Activated CD4-positive, alpha-beta memory T cell treated with anti-CD3 and anti-CD28 coated beads for 36 hours (primary cell): ENCODE measurements around the gene CERKL. TPM values are rescaled to one million over a fixed set of nuclear protein-coding genes. Genes with fewer than 3 reads are reported as not detected.

Source experiments
- CTCF ChIA-PET: fragments of 350-600 bp; sonication (Branson Sonifier 250); formaldehyde crosslinking; loops from one replicate; lab custom pipeline; 2021; ENCODE audit warnings: antibody characterized with exemption, inconsistent platforms; lab: Charles Lee
- POLR2A ChIA-PET: fragments of 350-600 bp; sonication (Branson Sonifier 250); formaldehyde crosslinking; loops from one replicate; lab custom pipeline; 2021; ENCODE audit warnings: antibody characterized with exemption; lab: Charles Lee
- DNase-seq: peaks from one replicate; pipeline ENCODE4 v3.0.0-alpha.2; 2020
- H3K27ac Mint-ChIP-seq: one replicate; pipeline ENCODE4 v1.8.0; 2021; ENCODE audit warnings: mixed read lengths
- H3K27me3 Mint-ChIP-seq: one replicate; pipeline ENCODE4 v1.8.0; 2021; ENCODE audit warnings: mixed read lengths
- H3K36me3 Mint-ChIP-seq: one replicate; pipeline ENCODE4 v1.8.0; 2021; ENCODE audit warnings: mixed read lengths
- H3K4me1 Mint-ChIP-seq: one replicate; pipeline ENCODE4 v1.8.0; 2021; ENCODE audit warnings: low read depth, mixed read lengths
- H3K4me3 Mint-ChIP-seq: one replicate; pipeline ENCODE4 v1.8.0; 2021; ENCODE audit warnings: mild to moderate bottlenecking, mixed read lengths
- H3K9me3 Mint-ChIP-seq: one replicate; pipeline ENCODE4 v1.8.0; 2021; ENCODE audit warnings: mixed read lengths
- intact Hi-C: fragments of 100-400 bp; cut with micrococcal nuclease; formaldehyde crosslinking; loops from one replicate; pipeline ENCODE4 v1.15.1; 2023
- total RNA-seq, 2 experiments: library from RNA; stranded (reverse); gene quantifications; one replicate each; pipeline ENCODE4 v1.2.3, GENCODE V29; 2021

Gene CERKL
- total RNA-seq, 2 experiments from 2014 or later, result not detected

- Mint-ChIP-seq H3K27ac (no peak overlapping the region), H3K9me3 (peaks cover 4% of the 10 kb centered on the region), H3K36me3 (peaks cover 5% of the 10 kb centered on the region), H3K4me1 (peaks cover 38% of the 10 kb centered on the region), H3K27me3 (peaks cover 84% of the 10 kb centered on the region), H3K4me3 (peak overlapping the region; percentile 56)
- ChIA-PET CTCF (no interaction called here), POLR2A (no interaction called here)
- intact Hi-C loops, result loop anchor here (10.0 kb wide), 1 partner anchor 438 kb away; no protein-coding TSS in a partner anchor
- no peak for DNase-seq
Observed at GRCh38 chr2:181682795-181683517, 26.1 kb upstream of the CERKL start.

DNA sequence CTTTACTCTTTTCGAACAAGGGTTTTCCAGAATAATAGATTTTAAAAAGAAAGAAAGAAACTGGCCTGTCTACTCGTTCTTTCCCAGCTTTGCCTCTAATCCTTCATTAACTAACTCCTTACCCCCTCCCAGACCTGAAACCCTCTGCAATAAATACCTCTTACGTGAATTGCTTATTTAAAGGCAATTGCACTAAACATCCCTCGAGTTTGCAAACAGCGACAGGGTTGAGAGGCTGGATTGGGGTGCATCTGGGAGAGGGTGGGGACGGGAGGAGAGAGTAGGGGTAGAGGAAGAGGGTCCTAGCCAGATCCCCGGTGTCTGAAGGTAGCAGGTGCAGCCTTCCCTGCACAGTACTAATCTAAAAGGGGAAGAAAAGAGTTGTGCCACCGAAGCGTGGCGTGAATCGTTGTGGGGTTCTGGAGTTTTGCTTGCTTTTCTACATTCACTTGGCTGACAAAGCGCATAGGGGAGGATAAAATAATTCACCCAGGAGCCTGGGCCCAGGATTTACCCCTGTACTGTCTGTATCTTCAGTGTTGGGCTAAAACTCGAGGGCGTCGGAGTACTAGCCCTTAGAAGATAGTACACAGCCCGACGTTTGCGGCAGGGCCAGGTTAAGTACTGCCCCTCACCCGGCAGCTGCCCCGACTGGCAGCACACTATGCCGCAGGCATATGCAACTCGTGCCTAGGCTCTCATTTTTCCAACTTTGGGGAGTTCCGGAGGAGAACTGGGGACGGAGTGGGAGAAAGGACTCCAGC, 25.3 kb upstream of the CERKL start:
- Mint-ChIP-seq H3K36me3 (peaks cover 6% of the 10 kb centered on the region), H3K9me3 (peaks cover 4% of the 10 kb centered on the region), H3K27me3 (peaks cover 83% of the 10 kb centered on the region), H3K27ac (no peak overlapping the region), H3K4me1 (peaks cover 38% of the 10 kb centered on the region), H3K4me3 (no peak overlapping the region)
- ChIA-PET CTCF (no interaction called here), POLR2A (no interaction called here)
- intact Hi-C loops, result loop anchor here (10.0 kb wide), 1 partner anchor 437 kb away; no protein-coding TSS in a partner anchor
- DNase-seq, result no peak

DNA sequence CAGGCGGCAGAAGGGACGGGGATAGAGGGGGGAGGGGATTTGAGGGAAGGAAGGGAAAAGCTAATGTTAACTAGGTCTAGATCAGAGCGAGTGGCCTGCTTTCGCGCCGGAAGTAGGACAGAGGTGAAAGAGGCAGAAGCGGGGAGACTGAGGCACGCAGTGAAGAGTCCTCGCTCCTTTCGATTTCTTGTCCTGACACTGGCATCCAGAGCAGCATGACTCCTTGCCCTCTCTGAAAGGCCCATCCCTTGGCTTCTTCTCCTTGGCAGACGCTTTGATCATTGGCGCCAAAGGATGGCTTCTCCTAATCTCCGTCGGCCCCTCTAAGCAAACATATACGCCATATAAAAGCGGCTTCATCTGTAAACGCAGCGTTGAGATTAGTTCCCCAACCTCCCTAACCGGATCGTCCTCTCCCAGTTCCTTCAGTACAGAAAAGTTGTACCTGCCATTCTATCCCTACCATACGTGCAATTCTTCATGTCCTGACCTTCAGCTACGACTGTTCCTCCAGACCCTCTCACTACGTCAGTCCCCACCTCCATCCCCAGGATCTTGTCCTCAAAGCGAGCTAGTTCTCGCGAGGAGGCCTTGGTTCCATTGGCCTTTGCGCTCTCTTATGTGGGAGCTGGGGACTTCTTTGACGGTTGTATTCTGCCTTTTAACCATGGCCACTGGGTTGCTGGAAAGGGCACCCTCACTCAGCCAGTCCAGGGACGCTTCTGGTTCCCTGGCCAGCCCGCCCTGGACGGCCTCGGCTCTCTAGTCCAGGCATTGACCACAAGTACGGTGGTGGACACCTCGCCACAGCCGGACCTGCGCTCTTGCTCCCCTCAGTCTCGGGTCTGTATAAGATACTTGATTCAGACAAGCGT, 24.3 kb upstream of the CERKL start:
- Mint-ChIP-seq H3K4me3 (peak overlapping the region; percentile 49), H3K36me3 (peaks cover 6% of the 10 kb centered on the region), H3K27me3 (peaks cover 75% of the 10 kb centered on the region), H3K27ac (no peak overlapping the region), H3K4me1 (peaks cover 38% of the 10 kb centered on the region), H3K9me3 (peaks cover 4% of the 10 kb centered on the region)
- ChIA-PET POLR2A (no interaction called here), CTCF (no interaction called here)
- intact Hi-C loops, result loop anchor here (10.0 kb wide), 1 partner anchor 436 kb away; no protein-coding TSS in a partner anchor
- DNase-seq, result no peak

DNA sequence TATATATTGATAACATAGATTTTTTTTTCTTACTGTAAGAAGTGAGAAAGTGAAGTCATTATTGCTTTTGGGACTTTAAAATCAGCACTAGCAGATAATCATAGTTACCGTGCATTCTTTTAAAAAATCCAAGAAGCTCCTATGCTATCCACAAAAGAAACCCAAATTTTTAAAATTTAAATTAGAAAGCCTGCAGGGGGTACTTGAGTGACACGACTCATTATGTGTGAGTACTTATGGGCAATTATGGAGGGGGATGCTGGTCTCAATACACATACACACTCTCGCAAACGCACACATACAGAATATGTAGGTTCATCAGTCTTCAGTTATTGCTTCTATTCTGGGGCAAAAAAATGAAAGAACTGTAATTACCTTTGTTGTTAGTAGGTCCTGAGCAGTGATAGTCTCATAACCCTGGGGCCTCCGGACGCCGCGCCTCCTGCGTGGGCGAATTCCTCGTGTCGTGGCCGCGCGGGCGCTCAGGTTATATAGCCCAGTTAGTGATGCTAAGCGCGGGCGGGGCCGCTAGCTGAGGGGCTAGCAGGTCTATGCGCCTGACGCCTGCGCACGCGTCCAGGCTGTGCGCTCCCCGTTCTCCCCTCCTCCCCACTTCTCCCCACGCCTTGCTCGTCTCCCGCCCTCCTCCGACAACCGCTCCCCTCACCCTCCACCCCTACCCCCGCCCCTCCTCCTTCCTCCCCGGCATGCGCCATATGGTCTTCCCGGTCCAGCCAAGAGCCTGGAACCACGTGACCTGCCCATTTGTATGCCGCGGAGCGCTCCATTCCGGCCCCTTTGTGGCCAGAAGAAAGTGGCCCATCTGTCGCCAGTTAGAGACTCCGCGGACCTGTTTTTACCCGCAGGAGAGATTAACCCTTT, 23.4 kb upstream of the CERKL start, which contains the start of gene NEUROD1:
Gene NEUROD1, minus strand, starts transcription at position 463 of the 882 bp plus-strand sequence. CDS start 1,657 bp downstream, outside the sequence.
- Mint-ChIP-seq H3K9me3 (peaks cover 4% of the 10 kb centered on the region), H3K27ac (no peak within 1 kb of the TSS), H3K4me3 (peak within 1 kb of the TSS; percentile 49), H3K4me1 (peaks cover 38% of the 10 kb centered on the region), H3K27me3 (peaks cover 70% of the 10 kb centered on the region), H3K36me3 (peaks cover 6% of the 10 kb centered on the region)
- ChIA-PET POLR2A (no interaction called here), CTCF (no interaction called here)
- DNase-seq, result peak; percentile 25
- intact Hi-C loops, result loop anchor here (10.0 kb wide), 1 partner anchor 435 kb away; no protein-coding TSS in a partner anchor

DNA sequence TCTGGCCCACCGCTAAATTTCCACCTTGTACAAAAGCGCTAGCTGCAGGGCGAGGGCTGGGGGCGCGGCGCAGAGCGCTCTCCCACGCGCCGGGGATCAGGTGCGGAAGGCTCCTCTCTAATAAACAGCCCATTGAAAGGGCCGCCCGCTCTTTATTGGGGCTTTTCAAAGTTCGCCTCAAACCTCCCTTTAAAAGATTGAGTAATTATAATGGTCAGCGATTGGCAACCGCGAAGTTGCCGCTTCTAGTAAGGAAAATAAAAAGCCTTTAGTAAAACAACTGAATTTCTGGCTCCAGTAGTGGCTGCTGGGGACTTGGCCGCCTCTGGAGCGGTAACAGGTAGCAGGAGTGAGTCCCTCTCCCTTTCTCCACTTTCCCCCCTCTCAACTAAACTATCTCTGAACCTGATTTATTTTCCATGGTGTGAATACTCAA, 22.7 kb upstream of the CERKL start:
- Mint-ChIP-seq H3K4me3 (no peak overlapping the region), H3K9me3 (peaks cover 4% of the 10 kb centered on the region), H3K36me3 (peaks cover 6% of the 10 kb centered on the region), H3K27ac (no peak overlapping the region), H3K4me1 (peaks cover 33% of the 10 kb centered on the region), H3K27me3 (peaks cover 68% of the 10 kb centered on the region)
- DNase-seq, result no peak
- POLR2A ChIA-PET, result no interaction called here
- CTCF ChIA-PET, result no interaction called here
- intact Hi-C loops, result no loop called here

DNA sequence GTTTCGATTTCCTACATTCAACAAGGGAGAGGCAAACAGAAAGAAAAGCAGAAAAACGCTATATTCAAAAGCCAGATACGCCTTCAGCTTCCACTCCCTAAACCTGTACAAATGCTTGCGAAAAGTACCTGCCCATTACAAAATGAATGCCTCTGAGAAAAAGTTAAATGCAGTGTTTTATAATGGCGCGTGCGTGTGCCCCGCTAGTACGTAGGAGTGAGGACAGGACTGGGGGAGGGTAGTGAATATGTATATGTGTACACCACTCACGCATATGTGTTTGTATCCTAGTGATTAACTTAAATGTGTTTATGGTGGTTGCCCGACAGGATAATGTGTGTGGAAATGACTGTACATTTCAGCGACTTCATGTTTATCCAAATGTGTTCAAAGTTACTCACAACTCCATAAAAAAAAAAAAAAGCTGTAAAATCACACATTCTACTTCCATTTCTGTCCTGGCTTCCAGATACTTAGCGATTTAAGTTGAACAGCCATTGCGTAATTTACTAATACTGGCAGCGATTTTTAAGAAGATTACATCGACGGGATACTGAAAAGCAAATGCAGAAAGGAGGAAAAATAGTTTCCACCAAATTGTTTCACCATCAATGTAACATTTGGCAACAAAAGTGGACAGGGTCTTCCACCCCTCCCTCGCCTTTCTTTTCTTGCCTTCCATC, 22.1 kb upstream of the CERKL start:
- H3K4me3 Mint-ChIP-seq, result no peak overlapping the region
- ChIA-PET POLR2A (no interaction called here), CTCF (no interaction called here)
- H3K9me3 Mint-ChIP-seq, result peaks cover 4% of the 10 kb centered on the region
- peaks cover 6% of the 10 kb centered on the region for H3K36me3 Mint-ChIP-seq
- peaks cover 32% of the 10 kb centered on the region for H3K4me1 Mint-ChIP-seq
- DNase-seq, result no peak
- intact Hi-C loops, result no loop called here
- no peak overlapping the region for H3K27ac Mint-ChIP-seq
- H3K27me3 Mint-ChIP-seq, result peaks cover 67% of the 10 kb centered on the region

- Mint-ChIP-seq H3K4me1 (peaks cover 29% of the 10 kb centered on the region), H3K27me3 (peaks cover 63% of the 10 kb centered on the region), H3K27ac (peak overlapping the region; percentile 55), H3K36me3 (peaks cover 6% of the 10 kb centered on the region), H3K9me3 (peaks cover 4% of the 10 kb centered on the region), H3K4me3 (peak overlapping the region; percentile 3)
- intact Hi-C loops, result no loop called here
- POLR2A ChIA-PET, result no interaction called here
- CTCF ChIA-PET, result interaction anchor here (0.9 kb wide), 1 partner anchor 573 kb away, joined by 3 read pairs; no protein-coding TSS in a partner anchor
- DNase-seq, result peak; percentile 73
Observed at GRCh38 chr2:181677912-181678586, 21.1 kb upstream of the CERKL start.

- Mint-ChIP-seq H3K4me1 (peaks cover 7% of the 10 kb centered on the region), H3K27me3 (peaks cover 41% of the 10 kb centered on the region), H3K36me3 (peaks cover 6% of the 10 kb centered on the region), H3K4me3 (no peak overlapping the region), H3K27ac (no peak overlapping the region), H3K9me3 (peaks cover 4% of the 10 kb centered on the region)
- no peak for DNase-seq
- ChIA-PET CTCF (no interaction called here), POLR2A (interaction anchor here (0.6 kb wide), 1 partner anchor 31 kb away, joined by 3 read pairs; no protein-coding TSS in a partner anchor)
- intact Hi-C loops, result no loop called here
Observed at GRCh38 chr2:181675254-181675653, 18.3 kb upstream of the CERKL start.

- H3K4me3 Mint-ChIP-seq, result no peak overlapping the region
- CTCF ChIA-PET, result no interaction called here
- intact Hi-C loops, result no loop called here
- peaks cover 4% of the 10 kb centered on the region for H3K9me3 Mint-ChIP-seq
- H3K36me3 Mint-ChIP-seq, result peaks cover 6% of the 10 kb centered on the region
- H3K4me1 Mint-ChIP-seq, result peaks cover 7% of the 10 kb centered on the region
- no peak overlapping the region for H3K27ac Mint-ChIP-seq
- H3K27me3 Mint-ChIP-seq, result peaks cover 35% of the 10 kb centered on the region
- DNase-seq, result no peak
- POLR2A ChIA-PET, result interaction anchor here (0.6 kb wide), 1 partner anchor 31 kb away, joined by 3 read pairs; no protein-coding TSS in a partner anchor
Observed at GRCh38 chr2:181674461-181674860, 17.6 kb upstream of the CERKL start.

GRCh38 chr2:181673173-181673572, 16.3 kb upstream of the CERKL start:
- Mint-ChIP-seq H3K27ac (no peak overlapping the region), H3K9me3 (no peaks in the 10 kb centered on the region), H3K36me3 (peaks cover 2% of the 10 kb centered on the region), H3K4me3 (no peak overlapping the region), H3K27me3 (peaks cover 31% of the 10 kb centered on the region), H3K4me1 (peaks cover 2% of the 10 kb centered on the region)
- DNase-seq, result no peak
- intact Hi-C loops, result no loop called here
- POLR2A ChIA-PET, result no interaction called here
- CTCF ChIA-PET, result no interaction called here
